Smooth muscle cell (in vitro differentiated cells): Measurements from ENCODE around the gene RAPSN. TPM values are rescaled to one million over a fixed set of nuclear protein-coding genes. Genes with fewer than 3 reads are reported as not detected.

Experiments
- DNase-seq: peaks from one replicate; lab custom pipeline; 2025; ENCODE audit not compliant: unreplicated experiment; lab: John Stamatoyannopoulos, UW
- H2AFZ ChIP-seq: fragments of 200-600 bp; sonication (generic); 2 replicates; pipeline ENCODE4 v1.6.0; 2016; ENCODE audit warnings: antibody characterized with exemption, low read depth, mild to moderate bottlenecking
- H3F3A ChIP-seq: fragments of 200-600 bp; sonication (generic); 2 replicates; pipeline ENCODE4 v1.6.0; 2017; ENCODE audit warnings: antibody characterized with exemption, low read depth
- H3K27ac ChIP-seq: fragments of 200-600 bp; sonication (generic); 2 replicates; pipeline ENCODE4 v1.5.1; 2016; ENCODE audit warnings: low read depth, mild to moderate bottlenecking
- H3K27me3 ChIP-seq: fragments of 200-600 bp; sonication (generic); 2 replicates; pipeline ENCODE4 v1.6.1; 2016; ENCODE audit warnings: low read depth, mild to moderate bottlenecking
- H3K36me3 ChIP-seq: fragments of 200-600 bp; sonication (generic); 2 replicates; pipeline ENCODE4 v1.5.1; 2016; ENCODE audit warnings: low read depth
- H3K4me1 ChIP-seq: fragments of 200-600 bp; sonication (generic); 2 replicates; pipeline ENCODE4 v1.5.1; 2016; ENCODE audit warnings: low read depth
- H3K4me2 ChIP-seq: fragments of 200-600 bp; sonication (generic); 2 replicates; pipeline ENCODE4 v1.6.0; 2016; ENCODE audit warnings: mild to moderate bottlenecking
- H3K4me3 ChIP-seq: fragments of 200-600 bp; sonication (generic); 2 replicates; pipeline ENCODE4 v1.5.1; 2016; ENCODE audit warnings: mild to moderate bottlenecking
- H3K79me2 ChIP-seq: fragments of 200-600 bp; sonication (generic); 2 replicates; pipeline ENCODE4 v1.6.0; 2016; ENCODE audit warnings: low read depth, mild to moderate bottlenecking
- H3K9ac ChIP-seq: fragments of 200-600 bp; sonication (generic); 2 replicates; pipeline ENCODE4 v1.6.0; 2016; ENCODE audit warnings: low read depth
- H3K9me3 ChIP-seq: fragments of 200-600 bp; sonication (generic); replicated peaks from 2 replicates; pipeline ENCODE4 v1.5.1; 2016; ENCODE audit warnings: low read depth
- H4K20me1 ChIP-seq: fragments of 200-600 bp; sonication (generic); 2 replicates; pipeline ENCODE4 v1.6.0; 2016; ENCODE audit warnings: low read depth
- WGBS: methylation state at CpG from one replicate; pipeline ENCODE4 v1.1.7; 2016; ENCODE audit warnings: low lambda C conversion rate; 5-methylcytosine and 5-hydroxymethylcytosine counted together
- polyA plus RNA-seq: library from polyadenylated mRNA; unstranded; fragments of >200 nt; fragmentation: Nextera tagmentation; extraction: Ambion mirVana; gene quantifications from 2 replicates; pipeline ENCODE4 v1.2.1, GENCODE V29; 2016
- total RNA-seq: library from RNA; depleted of rRNA; stranded (reverse); fragments of >200 nt; gene quantifications from 2 replicates; pipeline ENCODE4 v1.2.3, GENCODE V29; 2014
- TF ChIP-seq, protein P1 (sequence below): fragments of 200-600 bp; sonication (generic); IDR thresholded peaks from 2 replicates; pipeline ENCODE4 v1.5.1; 2017; ENCODE audit warnings: borderline replicate concordance, mild to moderate bottlenecking, antibody characterized with exemption; ENCODE audit not compliant: insufficient read depth, poor library complexity, severe bottlenecking

RAPSN gene
- total and polyA plus RNA-seq, 2 experiments from 2014 or later = 0.41 TPM; not detected in 1

DNA sequence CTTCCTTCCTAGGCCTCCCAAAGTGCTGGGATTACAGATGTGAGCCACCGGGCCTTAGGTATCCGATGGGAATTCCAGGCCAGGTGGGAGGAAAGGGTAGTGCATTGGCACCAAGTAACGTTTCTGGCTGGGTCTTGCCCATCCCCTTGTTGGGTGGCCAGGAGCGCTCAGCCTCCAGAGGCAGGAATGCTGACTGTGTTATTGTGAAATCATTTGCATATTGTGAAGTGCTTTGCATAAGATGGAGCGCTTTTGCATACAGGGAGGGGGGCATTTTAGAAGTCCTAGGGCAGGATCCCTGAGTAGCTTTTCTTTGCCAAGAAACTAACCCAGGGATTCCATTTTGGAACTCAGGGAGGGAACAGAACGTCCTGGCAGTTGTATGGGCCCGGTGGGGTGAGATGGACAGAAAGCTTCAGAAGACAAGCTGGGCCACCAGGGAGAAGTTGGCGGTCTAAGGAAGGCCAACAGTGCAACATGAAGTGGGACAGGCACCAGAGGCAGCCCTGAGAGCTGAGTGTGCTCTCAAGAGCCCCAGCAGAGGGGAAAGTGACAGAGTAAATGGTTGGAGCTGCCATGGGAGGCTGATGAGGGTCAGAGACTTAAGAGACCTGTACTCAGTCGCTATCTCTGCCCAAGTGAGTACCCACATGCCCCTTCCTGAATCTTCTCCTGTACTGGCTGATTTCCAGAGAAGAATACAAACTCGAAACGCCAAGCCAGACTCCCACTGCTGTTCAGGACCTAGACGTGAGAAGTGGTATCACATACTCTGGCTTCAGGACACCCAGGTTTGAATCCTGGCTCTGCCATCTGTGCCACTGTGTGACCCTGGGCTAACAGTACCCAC is 41.8 kb downstream of the RAPSN start:
- Histone ChIP-seq H3K4me3 (peak overlapping the region; percentile 59), H3K27me3 (no peaks in the 10 kb centered on the region), H3F3A (peaks cover 8% of the 10 kb centered on the region), H3K4me1 (peaks cover 15% of the 10 kb centered on the region), H2AFZ (no peak overlapping the region), H3K79me2 (peaks cover 35% of the 10 kb centered on the region), H3K9me3 (no peaks in the 10 kb centered on the region), H3K27ac (peak overlapping the region; percentile 90), H4K20me1 (peaks cover 27% of the 10 kb centered on the region), H3K36me3 (no peaks in the 10 kb centered on the region), H3K9ac (peak overlapping the region; percentile 73), H3K4me2 (peak overlapping the region; percentile 88)
- DNase-seq = no peak
- WGBS = 72% methylated on average over 12 of the region's 12 CpGs
- TF ChIP-seq, protein P1, sequence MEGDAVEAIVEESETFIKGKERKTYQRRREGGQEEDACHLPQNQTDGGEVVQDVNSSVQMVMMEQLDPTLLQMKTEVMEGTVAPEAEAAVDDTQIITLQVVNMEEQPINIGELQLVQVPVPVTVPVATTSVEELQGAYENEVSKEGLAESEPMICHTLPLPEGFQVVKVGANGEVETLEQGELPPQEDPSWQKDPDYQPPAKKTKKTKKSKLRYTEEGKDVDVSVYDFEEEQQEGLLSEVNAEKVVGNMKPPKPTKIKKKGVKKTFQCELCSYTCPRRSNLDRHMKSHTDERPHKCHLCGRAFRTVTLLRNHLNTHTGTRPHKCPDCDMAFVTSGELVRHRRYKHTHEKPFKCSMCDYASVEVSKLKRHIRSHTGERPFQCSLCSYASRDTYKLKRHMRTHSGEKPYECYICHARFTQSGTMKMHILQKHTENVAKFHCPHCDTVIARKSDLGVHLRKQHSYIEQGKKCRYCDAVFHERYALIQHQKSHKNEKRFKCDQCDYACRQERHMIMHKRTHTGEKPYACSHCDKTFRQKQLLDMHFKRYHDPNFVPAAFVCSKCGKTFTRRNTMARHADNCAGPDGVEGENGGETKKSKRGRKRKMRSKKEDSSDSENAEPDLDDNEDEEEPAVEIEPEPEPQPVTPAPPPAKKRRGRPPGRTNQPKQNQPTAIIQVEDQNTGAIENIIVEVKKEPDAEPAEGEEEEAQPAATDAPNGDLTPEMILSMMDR = no peak

DNA sequence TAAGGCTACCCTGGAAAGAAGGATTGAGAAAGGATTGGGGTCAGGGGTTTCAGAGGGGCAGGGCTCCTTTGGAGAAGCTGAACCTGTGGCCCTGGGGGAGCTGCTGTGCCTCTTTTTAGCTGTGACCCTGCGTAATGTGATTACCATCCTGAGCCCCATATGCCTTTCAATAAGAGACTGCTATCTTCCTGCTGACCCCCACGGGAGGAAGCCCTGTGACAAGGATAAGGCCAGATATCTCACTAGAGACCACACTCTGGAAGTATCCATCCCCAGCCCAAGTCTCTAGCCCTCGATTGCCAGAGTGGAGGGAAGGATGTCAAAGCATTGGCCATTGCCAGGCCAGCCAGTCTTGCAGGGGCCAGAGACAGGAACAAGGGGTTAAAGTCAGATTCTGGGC is 45.4 kb downstream of the RAPSN start:
- Histone ChIP-seq H3K9me3 (no peaks in the 10 kb centered on the region), H3K4me2 (no peak overlapping the region), H3K27ac (no peak overlapping the region), H3K4me3 (no peak overlapping the region), H4K20me1 (no peaks in the 10 kb centered on the region), H3K9ac (no peak overlapping the region), H3K36me3 (no peaks in the 10 kb centered on the region), H3F3A (peaks cover 6% of the 10 kb centered on the region), H3K79me2 (no peaks in the 10 kb centered on the region), H3K27me3 (no peaks in the 10 kb centered on the region), H2AFZ (no peak overlapping the region), H3K4me1 (peaks cover 14% of the 10 kb centered on the region)
- TF ChIP-seq, protein P1 = no peak
- DNase-seq = no peak
- 75% methylated on average over 3 of the region's 3 CpGs for WGBS

DNA sequence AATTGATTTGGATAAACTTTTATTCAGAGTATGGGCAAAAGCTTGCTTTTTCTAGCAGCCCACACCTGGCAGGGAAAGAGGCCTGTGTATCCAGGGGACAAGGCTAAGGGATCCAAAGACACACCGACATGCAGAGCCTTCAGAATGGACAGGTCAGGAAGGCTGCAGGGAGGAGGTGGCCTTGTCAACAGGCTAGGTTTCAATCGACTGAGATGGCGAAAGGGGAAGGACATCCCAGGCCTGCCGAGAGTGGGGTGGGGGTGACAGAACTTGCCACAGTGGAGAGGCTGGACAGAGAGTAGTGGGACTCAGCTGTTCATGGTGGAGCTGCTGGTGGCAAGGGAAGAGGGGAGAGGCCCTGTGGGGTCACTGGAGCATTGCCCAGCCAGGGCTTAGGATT is 45.8 kb downstream of the RAPSN start:
- no peak overlapping the region for H2AFZ ChIP-seq
- H3K27ac ChIP-seq = no peak overlapping the region
- H3K4me2 ChIP-seq = no peak overlapping the region
- TF ChIP-seq, protein P1 = no peak
- H3F3A ChIP-seq = peaks cover 6% of the 10 kb centered on the region
- no peak overlapping the region for H3K4me3 ChIP-seq
- no peaks in the 10 kb centered on the region for H3K9me3 ChIP-seq
- H4K20me1 ChIP-seq = no peaks in the 10 kb centered on the region
- no peak for DNase-seq
- no peaks in the 10 kb centered on the region for H3K27me3 ChIP-seq
- H3K36me3 ChIP-seq = no peaks in the 10 kb centered on the region
- H3K79me2 ChIP-seq = no peaks in the 10 kb centered on the region
- H3K4me1 ChIP-seq = peaks cover 14% of the 10 kb centered on the region
- no peak overlapping the region for H3K9ac ChIP-seq
- 70% methylated on average over 4 of the region's 4 CpGs for WGBS
